Measurements from ENCODE around the gene HSD11B2.
A peak's percentile ranks its signal among the peaks of the same experiment; 100 is the strongest.

The HSD11B2 gene

DNA sequence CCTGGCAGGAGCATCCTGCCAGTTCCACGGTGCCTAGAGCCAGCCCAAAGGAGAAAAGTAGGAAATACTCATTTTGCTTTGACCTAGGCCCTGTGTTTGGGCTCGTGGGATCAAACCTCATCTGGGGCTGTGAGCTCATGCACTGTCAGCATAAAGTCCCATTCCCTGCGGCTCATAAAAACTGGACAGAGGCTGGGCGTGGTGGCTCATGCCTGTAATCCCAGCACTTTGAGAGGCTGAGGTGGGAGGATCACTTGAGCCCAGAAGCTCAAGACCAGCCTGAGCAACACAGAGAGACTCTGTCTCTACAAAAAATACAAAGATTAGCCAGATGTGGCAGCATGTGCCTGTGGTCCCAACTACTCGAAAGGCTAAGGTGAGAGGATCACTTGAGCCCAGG is 32.1 kb downstream of the HSD11B2 start:
- WGBS (ENCODE audit: extremely low coverage, insufficient coverage, insufficient read length) = no CpG with 5 or more reads among the region's 5 CpGs
- Histone ChIP-seq H2BK120ac (ENCODE audit: insufficient read depth, low read length, poor library complexity) (no peak overlapping the region), H3K4me2 (ENCODE audit: low read length) (no peak overlapping the region), H3K79me2 (ENCODE audit: control insufficient read depth, insufficient read depth, low read length, poor library complexity) (no peaks in the 10 kb centered on the region), H3K79me1 (ENCODE audit: low read length) (no peaks in the 10 kb centered on the region), H3K9me3 (ENCODE audit: insufficient read depth, low read depth, low read length) (no peaks in the 10 kb centered on the region), H3K18ac (ENCODE audit: low read length) (no peak overlapping the region), H2BK5ac (ENCODE audit: low read depth, low read length, poor library complexity) (no peak overlapping the region), H4K91ac (ENCODE audit: low read depth, low read length) (no peak overlapping the region), H2BK12ac (ENCODE audit: low read length) (no peak overlapping the region), H3K4me3 (ENCODE audit: low read depth, low read length) (no peak overlapping the region), H3K27ac (ENCODE audit: low read depth, low read length) (no peak overlapping the region), H3K14ac (ENCODE audit: low read length) (no peak overlapping the region), H2AK5ac (ENCODE audit: low read length) (no peak overlapping the region), H3K9ac (ENCODE audit: low read length) (no peak overlapping the region), H3K4me1 (ENCODE audit: control insufficient read depth in 1 of 2, insufficient read depth in 2 of 2, low read length in 2 of 2) (peaks cover 3 to 4% of the 10 kb centered on the region in 2 experiments), H4K12ac (ENCODE audit: low read depth, low read length) (no peak overlapping the region), H3K4ac (ENCODE audit: low read depth, low read length) (no peak overlapping the region), H4K8ac (ENCODE audit: low read depth, low read length) (no peak overlapping the region), H3K23ac (ENCODE audit: low read length) (no peak overlapping the region), H2AFZ (ENCODE audit: insufficient read depth, low read length, poor library complexity) (no peak overlapping the region), H3K27me3 (ENCODE audit: insufficient read depth, low read length) (no peaks in the 10 kb centered on the region), H3K36me3 (ENCODE audit: control insufficient read depth in 1 of 2, insufficient read depth in 2 of 2, low read length in 2 of 2) (peaks cover 13 to 19% of the 10 kb centered on the region in 2 experiments)
- no peak for DNase-seq

DNA sequence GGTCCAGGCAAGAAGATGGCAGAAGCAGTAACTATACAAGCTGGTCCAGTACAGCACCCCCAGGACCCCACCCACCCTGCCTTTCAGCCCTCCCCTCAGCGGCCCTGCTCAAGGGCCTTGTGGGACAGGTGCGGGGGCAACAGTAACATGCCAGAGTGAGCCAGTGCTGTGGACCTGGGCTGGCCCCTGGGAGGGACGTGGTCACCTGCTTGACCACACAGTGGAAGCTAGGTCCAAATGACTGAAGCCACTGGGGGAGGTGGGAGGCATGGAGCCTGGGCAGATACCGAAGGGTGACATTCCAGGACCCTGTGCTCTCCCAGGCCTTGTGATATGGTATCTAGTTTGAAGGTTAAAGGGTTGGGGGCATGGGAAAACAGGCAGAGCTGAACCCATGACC is 32.8 kb downstream of the HSD11B2 start:
- peaks cover 13 to 19% of the 10 kb centered on the region in 2 experiments for H3K36me3 ChIP-seq (ENCODE audit: control insufficient read depth in 1 of 2, insufficient read depth in 2 of 2, low read length in 2 of 2)
- no peak overlapping the region for H4K8ac ChIP-seq (ENCODE audit: low read depth, low read length)
- no peak overlapping the region for H3K14ac ChIP-seq (ENCODE audit: low read length)

DNA sequence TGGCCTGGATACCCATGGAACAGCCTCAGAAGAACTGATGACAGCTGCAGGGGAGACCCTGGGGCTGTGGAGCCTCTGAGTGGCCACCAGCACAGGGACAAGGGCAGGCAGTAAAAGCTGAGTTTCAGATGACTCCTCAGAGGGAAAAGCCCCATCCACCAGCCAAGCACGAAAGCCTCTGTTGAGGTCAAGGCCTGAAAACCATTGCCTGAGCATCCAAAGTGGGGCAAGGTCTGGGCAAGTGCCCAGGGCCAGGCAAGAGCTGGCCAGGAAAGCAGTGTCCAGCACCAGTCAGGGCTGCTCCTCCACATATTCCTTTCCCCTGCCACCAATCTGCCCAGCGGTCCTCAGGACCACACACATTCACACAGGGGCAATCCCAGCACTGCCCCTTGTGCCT is 33.6 kb downstream of the HSD11B2 start:
- no peak overlapping the region for H2AFZ ChIP-seq (ENCODE audit: insufficient read depth, low read length, poor library complexity)
- H3K4me2 ChIP-seq (ENCODE audit: low read length) = no peak overlapping the region
- H2BK5ac ChIP-seq (ENCODE audit: low read depth, low read length, poor library complexity) = no peak overlapping the region
- H3K27ac ChIP-seq (ENCODE audit: low read depth, low read length) = no peak overlapping the region
- H3K9ac ChIP-seq (ENCODE audit: low read length) = peak overlapping the region; percentile 15
- H3K23ac ChIP-seq (ENCODE audit: low read length) = no peak overlapping the region
- H2BK12ac ChIP-seq (ENCODE audit: low read length) = no peak overlapping the region
- H3K4me3 ChIP-seq (ENCODE audit: low read depth, low read length) = no peak overlapping the region
- no peak overlapping the region for H2BK120ac ChIP-seq (ENCODE audit: insufficient read depth, low read length, poor library complexity)
- H3K79me2 ChIP-seq (ENCODE audit: control insufficient read depth, insufficient read depth, low read length, poor library complexity) = no peaks in the 10 kb centered on the region
- H3K36me3 ChIP-seq (ENCODE audit: control insufficient read depth in 1 of 2, insufficient read depth in 2 of 2, low read length in 2 of 2) = peaks cover 13 to 19% of the 10 kb centered on the region in 2 experiments
- no peaks in the 10 kb centered on the region for H3K9me3 ChIP-seq (ENCODE audit: insufficient read depth, low read depth, low read length)
- no CpG with 5 or more reads among the region's 2 CpGs for WGBS (ENCODE audit: extremely low coverage, insufficient coverage, insufficient read length)
- H2AK5ac ChIP-seq (ENCODE audit: low read length) = no peak overlapping the region
- no peaks in the 10 kb centered on the region for H3K27me3 ChIP-seq (ENCODE audit: insufficient read depth, low read length)
- H3K4ac ChIP-seq (ENCODE audit: low read depth, low read length) = no peak overlapping the region
- H3K14ac ChIP-seq (ENCODE audit: low read length) = no peak overlapping the region
- no peak for DNase-seq
- no peak overlapping the region for H3K18ac ChIP-seq (ENCODE audit: low read length)
- peaks cover 3 to 4% of the 10 kb centered on the region in 2 experiments for H3K4me1 ChIP-seq (ENCODE audit: control insufficient read depth in 1 of 2, insufficient read depth in 2 of 2, low read length in 2 of 2)
- no peak overlapping the region for H4K91ac ChIP-seq (ENCODE audit: low read depth, low read length)
- H3K79me1 ChIP-seq (ENCODE audit: low read length) = no peaks in the 10 kb centered on the region
- H4K8ac ChIP-seq (ENCODE audit: low read depth, low read length) = no peak overlapping the region
- no peak overlapping the region for H4K12ac ChIP-seq (ENCODE audit: low read depth, low read length)

More for the DNA sequence above, 32.8 kb downstream of the HSD11B2 start:
- Histone ChIP-seq H2AK5ac (ENCODE audit: low read length) (no peak overlapping the region), H3K4me3 (ENCODE audit: low read depth, low read length) (no peak overlapping the region), H3K27me3 (ENCODE audit: insufficient read depth, low read length) (no peaks in the 10 kb centered on the region), H2BK12ac (ENCODE audit: low read length) (no peak overlapping the region), H2BK5ac (ENCODE audit: low read depth, low read length, poor library complexity) (no peak overlapping the region), H4K12ac (ENCODE audit: low read depth, low read length) (no peak overlapping the region), H3K4ac (ENCODE audit: low read depth, low read length) (no peak overlapping the region), H3K79me1 (ENCODE audit: low read length) (no peaks in the 10 kb centered on the region), H3K9ac (ENCODE audit: low read length) (no peak overlapping the region), H4K91ac (ENCODE audit: low read depth, low read length) (no peak overlapping the region), H3K23ac (ENCODE audit: low read length) (no peak overlapping the region), H3K79me2 (ENCODE audit: control insufficient read depth, insufficient read depth, low read length, poor library complexity) (no peaks in the 10 kb centered on the region), H3K4me1 (ENCODE audit: control insufficient read depth in 1 of 2, insufficient read depth in 2 of 2, low read length in 2 of 2) (peaks cover 3 to 4% of the 10 kb centered on the region in 2 experiments), H2BK120ac (ENCODE audit: insufficient read depth, low read length, poor library complexity) (no peak overlapping the region), H3K18ac (ENCODE audit: low read length) (no peak overlapping the region), H2AFZ (ENCODE audit: insufficient read depth, low read length, poor library complexity) (no peak overlapping the region), H3K27ac (ENCODE audit: low read depth, low read length) (no peak overlapping the region), H3K4me2 (ENCODE audit: low read length) (no peak overlapping the region), H3K9me3 (ENCODE audit: insufficient read depth, low read depth, low read length) (no peaks in the 10 kb centered on the region)
- no peak for DNase-seq
- no CpG with 5 or more reads among the region's 4 CpGs for WGBS (ENCODE audit: extremely low coverage, insufficient coverage, insufficient read length)

DNA sequence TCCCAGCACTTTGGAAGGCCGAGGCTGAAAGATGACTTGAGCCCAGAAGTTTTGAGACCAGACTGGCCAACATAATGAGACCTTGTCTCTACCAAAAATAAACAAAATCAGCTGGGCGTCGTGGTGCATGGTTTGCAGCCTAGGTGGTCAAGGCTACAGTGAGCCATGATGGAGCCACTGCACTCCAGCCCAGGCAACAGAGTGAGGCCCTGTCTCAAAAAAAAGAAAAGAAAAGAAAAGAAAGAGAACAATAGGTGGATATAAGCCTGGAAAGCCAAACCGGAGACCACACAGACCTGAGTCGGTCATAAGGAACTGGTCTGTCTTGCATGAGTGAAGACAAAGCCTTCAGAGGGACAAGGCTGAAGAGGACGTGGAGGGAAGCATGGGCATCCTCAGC is 35.7 kb downstream of the HSD11B2 start:
- H4K8ac ChIP-seq (ENCODE audit: low read depth, low read length) = no peak overlapping the region
- H3K14ac ChIP-seq (ENCODE audit: low read length) = no peak overlapping the region
- no peak overlapping the region for H3K9ac ChIP-seq (ENCODE audit: low read length)
- no peak overlapping the region for H3K4ac ChIP-seq (ENCODE audit: low read depth, low read length)
- H2BK5ac ChIP-seq (ENCODE audit: low read depth, low read length, poor library complexity) = no peak overlapping the region
- H2BK12ac ChIP-seq (ENCODE audit: low read length) = no peak overlapping the region
- no peaks in the 10 kb centered on the region for H3K79me2 ChIP-seq (ENCODE audit: control insufficient read depth, insufficient read depth, low read length, poor library complexity)
- WGBS (ENCODE audit: extremely low coverage, insufficient coverage, insufficient read length) = no CpG with 5 or more reads among the region's 6 CpGs
- H4K91ac ChIP-seq (ENCODE audit: low read depth, low read length) = no peak overlapping the region
- no peak for DNase-seq
- no peaks in the 10 kb centered on the region for H3K79me1 ChIP-seq (ENCODE audit: low read length)
- peaks cover 3 to 4% of the 10 kb centered on the region in 2 experiments for H3K4me1 ChIP-seq (ENCODE audit: control insufficient read depth in 1 of 2, insufficient read depth in 2 of 2, low read length in 2 of 2)
- H2AFZ ChIP-seq (ENCODE audit: insufficient read depth, low read length, poor library complexity) = no peak overlapping the region
- peaks cover 4 to 7% of the 10 kb centered on the region in 2 experiments for H3K36me3 ChIP-seq (ENCODE audit: control insufficient read depth in 1 of 2, insufficient read depth in 2 of 2, low read length in 2 of 2)
- H3K23ac ChIP-seq (ENCODE audit: low read length) = no peak overlapping the region
- H2BK120ac ChIP-seq (ENCODE audit: insufficient read depth, low read length, poor library complexity) = no peak overlapping the region
- H3K9me3 ChIP-seq (ENCODE audit: insufficient read depth, low read depth, low read length) = no peaks in the 10 kb centered on the region
- H3K18ac ChIP-seq (ENCODE audit: low read length) = no peak overlapping the region
- no peak overlapping the region for H2AK5ac ChIP-seq (ENCODE audit: low read length)
- no peak overlapping the region for H4K12ac ChIP-seq (ENCODE audit: low read depth, low read length)
- no peaks in the 10 kb centered on the region for H3K27me3 ChIP-seq (ENCODE audit: insufficient read depth, low read length)
- H3K4me2 ChIP-seq (ENCODE audit: low read length) = no peak overlapping the region
- no peak overlapping the region for H3K27ac ChIP-seq (ENCODE audit: low read depth, low read length)
- H3K4me3 ChIP-seq (ENCODE audit: low read depth, low read length) = no peak overlapping the region

Data from trophoblast cell (in vitro differentiated cells and primary cell).